Body of pancreas (tissue), 4 donors: ENCODE data around the gene MUSTN1. TPM values are rescaled to one million over a fixed set of nuclear protein-coding genes. Genes with fewer than 3 reads are reported as not detected.

Experiments
- ATAC-seq: fragments of 150-250 bp; one replicate; pipeline ENCODE4 v1.9.1; 2016
- DNase-seq, 4 donors: peaks; one replicate each; pipeline ENCODE4 v3.0.0-alpha.2; 2019
- H3K27ac ChIP-seq, 4 donors: fragments of 200-600 bp; sonication (generic); 1 replicate in 3 of 4; 2 replicates in 1 of 4; pipeline versions ENCODE4 v1.5.1 to v1.6.1; 2016 to 2019; ENCODE audit warnings: mild to moderate bottlenecking in 1 of 4, mixed read lengths in 1 of 4, moderate library complexity in 1 of 4
- H3K27me3 ChIP-seq, 2 donors: fragments of 200-600 bp; sonication (generic); one replicate each; pipeline ENCODE4 v1.6.0; 2016; ENCODE audit warnings: mild to moderate bottlenecking in 1 of 2
- H3K36me3 ChIP-seq, 2 donors: fragments of 200-600 bp; sonication (generic); replicated peaks in 1 of 2; 2 replicates each; pipeline ENCODE4 v1.5.1; 2016; ENCODE audit warnings: low read depth in 2 of 2; ENCODE audit not compliant: insufficient read depth in 1 of 2
- H3K4me1 ChIP-seq: fragments of 200-600 bp; sonication (generic); one replicate; pipeline ENCODE4 v1.6.0; 2016
- H3K4me3 ChIP-seq, 2 donors: fragments of 200-600 bp; sonication (generic); 1 replicate in 1 of 2; 2 replicates in 1 of 2; pipeline ENCODE4 v1.5.1; 2016 to 2019
- H3K9me3 ChIP-seq, 3 donors: fragments of 200-600 bp; sonication (generic); 1 replicate in 2 of 3; 2 replicates in 1 of 3; pipeline ENCODE4 v1.5.1; 2016
- CTCF ChIP-seq, 7 experiments: fragments of 450-650 bp in 4 of 7; fragments of 200-600 bp in 3 of 7; sonication (generic) in 3 of 7; IDR thresholded peaks; one replicate each; pipeline ENCODE4 v1.5.1; 2016 to 2019; ENCODE audit warnings: antibody characterized with exemption in 7 of 7
- POLR2A ChIP-seq, 3 donors: fragments of 450-650 bp; IDR thresholded peaks; one replicate each; pipeline ENCODE4 v1.6.1; 2016; ENCODE audit warnings: antibody characterized with exemption in 3 of 3, mild to moderate bottlenecking in 2 of 3
- WGBS, 2 donors: methylation state at CpG; one replicate each; pipeline ENCODE4 v1.1.5; 2017; 5-methylcytosine and 5-hydroxymethylcytosine counted together
- intact Hi-C: fragments of 100-400 bp; cut with DNase I; formaldehyde crosslinking; loops from one replicate; pipeline ENCODE4 v1.15.1; 2023
- total RNA-seq, 2 donors: library from RNA; depleted of rRNA; stranded (reverse); fragments of >200 nt; gene quantifications; one replicate each; pipeline ENCODE4 v1.1.0, GENCODE V29; 2016

MUSTN1 gene
- total RNA-seq, 2 donors from 2014 or later: 3.9 TPM; not detected in 1

DNA sequence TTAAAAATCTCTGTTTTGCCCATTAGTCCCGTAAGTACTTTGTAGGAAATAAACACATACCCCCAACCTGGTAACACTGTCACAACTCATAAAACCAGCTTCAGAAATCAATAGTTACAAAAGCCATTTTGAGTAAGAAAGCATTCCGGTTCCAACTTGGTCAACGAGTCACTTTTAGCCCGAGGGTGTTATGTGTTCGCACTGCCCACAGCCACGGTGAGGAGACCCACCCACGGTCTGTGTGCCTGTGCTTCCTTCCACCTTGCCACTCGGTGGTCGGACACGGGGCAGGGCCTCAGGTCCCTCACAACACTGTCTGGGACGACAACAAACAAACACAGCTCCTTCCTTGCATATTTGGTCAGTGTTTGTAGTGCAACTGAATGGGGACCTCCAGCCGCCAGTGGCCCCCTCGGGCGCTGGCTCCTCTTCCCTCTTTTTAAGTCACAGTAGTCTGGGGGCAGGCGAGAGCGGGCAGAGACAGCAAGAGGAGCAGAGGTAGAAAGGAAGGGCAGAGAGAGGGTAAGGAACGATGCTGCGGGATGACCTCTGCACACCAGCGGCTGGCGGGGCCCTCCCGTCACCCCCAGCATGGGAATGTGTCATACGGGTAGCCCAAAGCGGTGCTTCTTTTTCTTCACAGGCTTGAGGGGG, 5.2 kb upstream of the MUSTN1 start:
- intact Hi-C loops: no loop called here
- ATAC-seq: no peak
- no peak for DNase-seq

DNA sequence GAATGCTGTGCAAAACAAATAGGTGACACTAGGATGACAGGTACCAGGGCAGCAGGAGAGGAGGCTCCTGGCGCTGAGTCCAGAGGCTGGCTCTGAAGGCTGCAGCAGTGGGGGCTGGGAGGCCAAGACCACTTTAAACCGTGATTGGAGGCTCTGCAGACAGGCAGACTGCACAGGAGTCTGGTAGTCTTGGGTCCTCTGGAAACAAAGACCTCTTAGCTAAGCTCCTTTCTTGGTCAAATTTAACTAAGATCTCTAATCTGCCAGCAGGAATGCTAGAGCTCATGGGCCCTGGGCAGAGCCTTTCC, 4.4 kb upstream of the MUSTN1 start:
- TF ChIP-seq CTCF (IDR thresholded peaks at IDR 0.05) (no peak), POLR2A (IDR thresholded peaks at IDR 0.05) (no peak)
- Histone ChIP-seq H3K36me3 (peaks cover 0 to 3% of the 10 kb centered on the region in 2 donors), H3K4me1 (peaks cover 8% of the 10 kb centered on the region), H3K27ac (no peak overlapping the region), H3K4me3 (no peak overlapping the region), H3K27me3 (no peaks in the 10 kb centered on the region), H3K9me3 (no peaks in the 10 kb centered on the region)
- intact Hi-C loops: no loop called here
- DNase-seq: no peak
- 80 to 85% methylated on average over 2 of the region's 2 CpGs for WGBS, 2 donors
- no peak for ATAC-seq

More for the DNA sequence above, 5.2 kb upstream of the MUSTN1 start:
- no peak overlapping the region for H3K4me3 ChIP-seq
- TF ChIP-seq POLR2A (IDR thresholded peaks at IDR 0.05): no peak
- TF ChIP-seq CTCF (IDR thresholded peaks at IDR 0.05): no peak
- H3K27me3 ChIP-seq: no peaks in the 10 kb centered on the region
- H3K27ac ChIP-seq: no peak overlapping the region
- 87 to 91% methylated on average over 21 to 23 of the region's 23 CpGs for WGBS, 2 donors
- no peaks in the 10 kb centered on the region for H3K9me3 ChIP-seq
- peaks cover 13% of the 10 kb centered on the region for H3K4me1 ChIP-seq
- H3K36me3 ChIP-seq: peaks cover 0 to 3% of the 10 kb centered on the region in 2 donors

GRCh38 chr3:52838561-52839267, 3.9 kb upstream of the MUSTN1 start:
- H3K27ac ChIP-seq: no peak overlapping the region
- no peaks in the 10 kb centered on the region for H3K9me3 ChIP-seq
- no peak overlapping the region for H3K4me3 ChIP-seq
- peaks cover 8% of the 10 kb centered on the region for H3K4me1 ChIP-seq
- ATAC-seq: no peak
- intact Hi-C loops: no loop called here
- TF ChIP-seq POLR2A (IDR thresholded peaks at IDR 0.05) (no peak), CTCF (IDR thresholded peaks at IDR 0.05) (no peak)
- WGBS, 2 donors: 91 to 100% methylated on average over 2 to 8 of the region's 8 CpGs
- no peaks in the 10 kb centered on the region for H3K27me3 ChIP-seq
- peaks cover 0 to 3% of the 10 kb centered on the region in 2 donors for H3K36me3 ChIP-seq
- no peak for DNase-seq

DNA sequence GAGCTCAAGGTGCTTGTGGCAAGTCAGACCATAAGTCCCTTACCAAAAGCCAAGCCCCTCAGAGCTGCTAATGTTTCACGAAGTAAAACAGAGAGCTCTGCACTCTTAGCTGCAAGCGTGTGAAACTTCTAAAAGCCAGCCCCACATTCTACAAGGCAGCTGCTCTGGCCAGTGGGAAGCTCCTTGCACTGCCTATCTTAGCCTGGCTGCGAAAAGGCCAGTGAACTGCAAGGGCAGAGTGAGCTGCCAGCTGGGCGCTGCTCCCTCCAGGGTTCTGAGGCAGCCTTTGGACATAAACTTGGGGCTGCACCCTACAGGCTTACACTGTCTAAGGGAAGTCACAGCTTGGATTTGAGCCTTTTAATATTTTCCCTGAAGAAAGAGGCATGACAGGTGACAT, 2.2 kb upstream of the MUSTN1 start:
- DNase-seq (no peak), ATAC-seq (no peak)
- TF ChIP-seq POLR2A (IDR thresholded peaks at IDR 0.05) (no peak), CTCF (IDR thresholded peaks at IDR 0.05) (no peak)
- intact Hi-C loops: no loop called here
- Histone ChIP-seq H3K9me3 (no peaks in the 10 kb centered on the region), H3K36me3 (peaks cover 0 to 3% of the 10 kb centered on the region in 2 donors), H3K4me1 (peaks cover 10% of the 10 kb centered on the region), H3K27ac (no peak overlapping the region), H3K27me3 (no peaks in the 10 kb centered on the region), H3K4me3 (no peak overlapping the region)
- 91 to 95% methylated on average over 4 of the region's 4 CpGs for WGBS, 2 donors

DNA sequence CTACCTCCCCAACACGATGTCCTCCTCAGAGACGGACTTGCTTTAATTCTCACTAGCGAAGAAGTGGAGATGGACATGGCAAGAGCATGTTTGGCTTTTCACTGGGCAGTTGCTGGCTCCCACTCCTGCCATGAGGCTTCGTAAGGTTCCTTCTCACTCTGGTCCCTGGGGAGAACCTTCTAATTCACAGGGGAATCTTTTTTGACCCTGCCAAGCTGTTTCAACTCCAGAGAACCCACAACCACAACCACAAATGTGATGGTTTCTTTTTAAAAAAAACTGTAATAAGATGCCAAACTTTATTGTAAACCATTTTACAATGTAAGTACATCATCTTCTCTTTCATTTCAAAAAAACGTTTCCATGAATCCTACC, 1.6 kb upstream of the MUSTN1 start:
- TF ChIP-seq POLR2A (IDR thresholded peaks at IDR 0.05): no peak
- no peak for TF ChIP-seq CTCF (IDR thresholded peaks at IDR 0.05)
- no peaks in the 10 kb centered on the region for H3K36me3 ChIP-seq
- WGBS, 2 donors: 90 to 93% methylated on average over 5 of the region's 5 CpGs

More for the DNA sequence above, 1.6 kb upstream of the MUSTN1 start:
- intact Hi-C loops: no loop called here
- Histone ChIP-seq H3K4me3 (no peak overlapping the region), H3K27me3 (no peaks in the 10 kb centered on the region), H3K9me3 (no peaks in the 10 kb centered on the region), H3K4me1 (peaks cover 16% of the 10 kb centered on the region), H3K27ac (no peak overlapping the region)
- ATAC-seq: no peak
- no peak for DNase-seq
